Right atrium auricular region (tissue), 2 donors: ENCODE results near the gene LINC01488. TPM values are rescaled to one million over a fixed set of nuclear protein-coding genes. Genes with fewer than 3 reads are reported as not detected.

ENCODE experiments used
- DNase-seq: peaks from one replicate; pipeline ENCODE4 v3.0.0-alpha.2; 2019; ENCODE audit warnings: low spot score
- H3K27ac ChIP-seq, 2 donors: fragments of 200-600 bp; sonication (generic); 1 replicate in 1 of 2; 2 replicates in 1 of 2; pipeline ENCODE4 v1.5.1; 2016 to 2019
- H3K27me3 ChIP-seq, 2 donors: fragments of 200-600 bp; sonication (generic); one replicate each; pipeline versions ENCODE4 v1.5.1 to v1.6.0; 2017 to 2019
- H3K36me3 ChIP-seq: fragments of 200-600 bp; sonication (generic); one replicate; pipeline ENCODE4 v1.5.1; 2016
- H3K4me1 ChIP-seq, 2 donors: fragments of 200-600 bp; sonication (generic); one replicate each; pipeline versions ENCODE4 v1.5.1 to v1.6.0; 2017 to 2019
- H3K4me3 ChIP-seq, 2 donors: fragments of 200-600 bp; sonication (generic); 1 replicate in 1 of 2; 2 replicates in 1 of 2; pipeline ENCODE4 v1.5.1; 2017 to 2019; ENCODE audit warnings: mild to moderate bottlenecking in 1 of 2, moderate library complexity in 1 of 2
- H3K9me3 ChIP-seq, 2 donors: fragments of 200-600 bp; sonication (generic); one replicate each; pipeline ENCODE4 v1.5.1; 2019
- CTCF ChIP-seq, 2 donors: fragments of 200-600 bp; sonication (generic); IDR thresholded peaks; one replicate each; pipeline ENCODE4 v1.5.1; 2019; ENCODE audit warnings: antibody characterized with exemption in 2 of 2
- total RNA-seq, 2 donors: library from RNA; depleted of rRNA; stranded (reverse); fragments of >200 nt; gene quantifications; one replicate each; pipeline ENCODE4 v1.1.0, GENCODE V29; 2016

LINC01488 gene
- total RNA-seq, 2 donors from 2014 or later: not detected

- Histone ChIP-seq H3K4me3 (no peak overlapping the region), H3K36me3 (no peaks in the 10 kb centered on the region), H3K9me3 (peaks cover 0 to 12% of the 10 kb centered on the region in 2 donors), H3K27me3 (no peaks in the 10 kb centered on the region), H3K4me1 (peaks cover 0 to 46% of the 10 kb centered on the region in 2 donors), H3K27ac (peak overlapping the region; percentile 35 to 54)
- DNase-seq: no peak
- no peak for TF ChIP-seq CTCF (IDR thresholded peaks at IDR 0.05)
These were observed 18.1 kb upstream of the LINC01488 start for GRCh38 chr11:69463181-69463994.

- no peak for DNase-seq
- TF ChIP-seq CTCF (IDR thresholded peaks at IDR 0.05): no peak
- peaks cover 0 to 12% of the 10 kb centered on the region in 2 donors for H3K9me3 ChIP-seq
- no peaks in the 10 kb centered on the region for H3K36me3 ChIP-seq
- H3K27ac ChIP-seq: peak overlapping the region; percentile 35 to 54
- no peak overlapping the region for H3K4me3 ChIP-seq
- peaks cover 0 to 46% of the 10 kb centered on the region in 2 donors for H3K4me1 ChIP-seq
- no peaks in the 10 kb centered on the region for H3K27me3 ChIP-seq
These were observed 17.2 kb upstream of the LINC01488 start for GRCh38 chr11:69463995-69464960.

GRCh38 chr11:69465236-69466000 is 16.0 kb upstream of the LINC01488 start:
- Histone ChIP-seq H3K27me3 (no peaks in the 10 kb centered on the region), H3K4me3 (no peak overlapping the region), H3K36me3 (no peaks in the 10 kb centered on the region), H3K4me1 (peaks cover 0 to 46% of the 10 kb centered on the region in 2 donors), H3K9me3 (peaks cover 0 to 9% of the 10 kb centered on the region in 2 donors), H3K27ac (no peak overlapping the region)
- no peak for TF ChIP-seq CTCF (IDR thresholded peaks at IDR 0.05)
- no peak for DNase-seq

GRCh38 chr11:69466039-69466438 is 15.4 kb upstream of the LINC01488 start:
- DNase-seq: no peak

More at GRCh38 chr11:69466039-69466438, 15.4 kb upstream of the LINC01488 start:
- no peak overlapping the region for H3K4me3 ChIP-seq
- H3K27me3 ChIP-seq: no peaks in the 10 kb centered on the region
- H3K4me1 ChIP-seq: peaks cover 0 to 46% of the 10 kb centered on the region in 2 donors
- H3K9me3 ChIP-seq: peaks cover 0 to 2% of the 10 kb centered on the region in 2 donors
- H3K36me3 ChIP-seq: no peaks in the 10 kb centered on the region
- no peak for TF ChIP-seq CTCF (IDR thresholded peaks at IDR 0.05)
- no peak overlapping the region for H3K27ac ChIP-seq
